CD14-positive monocyte (primary cell): ENCODE data around the gene ATP8A1. TPM values are rescaled to one million over a fixed set of nuclear protein-coding genes. Genes with fewer than 3 reads are reported as not detected.

Source experiments
- DNase-seq, 3 donors: peaks; one replicate each; pipeline ENCODE4 v3.0.0-alpha.2; 2011 to 2022
- H2AFZ ChIP-seq: 2 replicates; pipeline ENCODE4 v1.6.0; 2012; ENCODE audit warnings: mild to moderate bottlenecking, low read depth, low read length, inconsistent platforms; ENCODE audit not compliant: insufficient read depth, poor library complexity, severe bottlenecking
- H3K27ac ChIP-seq, 2 donors: 1 replicate in 1 of 2; 2 replicates in 1 of 2; pipeline ENCODE4 v1.5.1; 2012 to 2013; ENCODE audit warnings: low read length in 2 of 2, control low read depth in 1 of 2, inconsistent platforms in 1 of 2, low read depth in 1 of 2, mild to moderate bottlenecking in 1 of 2
- H3K27me3 ChIP-seq, 2 donors: one replicate each; pipeline versions ENCODE4 v1.6.0 to v1.6.1; 2011 to 2013; ENCODE audit warnings: low read length in 2 of 2; ENCODE audit not compliant: control insufficient read depth in 2 of 2, insufficient read depth in 2 of 2
- H3K36me3 ChIP-seq, 2 donors: replicated peaks in 1 of 2; 1 replicate in 1 of 2; 2 replicates in 1 of 2; pipeline versions ENCODE4 v1.5.1 to v1.6.1; 2012 to 2013; ENCODE audit warnings: low read length in 2 of 2, control low read depth in 1 of 2, inconsistent platforms in 1 of 2, mild to moderate bottlenecking in 1 of 2; ENCODE audit not compliant: insufficient read depth in 2 of 2, control insufficient read depth in 1 of 2
- H3K4me1 ChIP-seq, 2 donors: 1 replicate in 1 of 2; 2 replicates in 1 of 2; pipeline versions ENCODE4 v1.5.1 to v1.6.1; 2012 to 2013; ENCODE audit warnings: low read length in 2 of 2, control low read depth in 1 of 2, inconsistent platforms in 1 of 2, mild to moderate bottlenecking in 1 of 2, moderate library complexity in 1 of 2; ENCODE audit not compliant: insufficient read depth in 2 of 2, control insufficient read depth in 1 of 2
- H3K4me2 ChIP-seq: replicated peaks from 2 replicates; pipeline ENCODE3; 2012; ENCODE audit warnings: low read length, moderate library complexity, mild to moderate bottlenecking; ENCODE audit not compliant: poor library complexity, severe bottlenecking; ENCODE audit errors: extremely low read depth
- H3K4me3 ChIP-seq, 3 experiments: fragments of 200-600 bp in 1 of 3; sonication (generic) in 1 of 3; replicated peaks in 1 of 3; 1 replicate in 2 of 3; 2 replicates in 1 of 3; pipeline ENCODE4 v1.5.1; 2011 to 2013; ENCODE audit warnings: low read length in 3 of 3, mild to moderate bottlenecking in 3 of 3, control low read depth in 2 of 3, low read depth in 2 of 3, inconsistent platforms in 1 of 3, moderate library complexity in 1 of 3
- H3K79me2 ChIP-seq: 2 replicates; pipeline ENCODE4 v1.6.0; 2012; ENCODE audit warnings: mild to moderate bottlenecking, control low read depth, inconsistent platforms, low read length, moderate library complexity; ENCODE audit not compliant: insufficient read depth
- H3K9ac ChIP-seq: 2 replicates; pipeline ENCODE4 v1.6.0; 2017; ENCODE audit warnings: low read length, mild to moderate bottlenecking; ENCODE audit not compliant: insufficient read depth, poor library complexity, severe bottlenecking
- H3K9me3 ChIP-seq, 2 donors: replicated peaks in 1 of 2; 1 replicate in 1 of 2; 2 replicates in 1 of 2; pipeline versions ENCODE4 v1.5.1 to v1.6.1; 2012 to 2013; ENCODE audit warnings: low read length in 2 of 2, control low read depth in 1 of 2; ENCODE audit not compliant: control insufficient read depth in 1 of 2, insufficient read depth in 1 of 2
- H4K20me1 ChIP-seq: 2 replicates; pipeline ENCODE4 v1.6.0; 2012; ENCODE audit warnings: mild to moderate bottlenecking, low read length, control low read depth, moderate library complexity; ENCODE audit not compliant: insufficient read depth
- H3K27ac Mint-ChIP-seq, 7 donors: one replicate each; pipeline ENCODE4 v1.8.0; 2020; ENCODE audit warnings: mild to moderate bottlenecking in 7 of 7, mixed read lengths in 7 of 7, moderate library complexity in 6 of 7, inconsistent platforms in 2 of 7
- H3K27me3 Mint-ChIP-seq, 3 donors: one replicate each; pipeline ENCODE4 v1.8.0; 2021 to 2022; ENCODE audit warnings: low read depth in 3 of 3, mild to moderate bottlenecking in 3 of 3, mixed read lengths in 3 of 3, moderate library complexity in 3 of 3, inconsistent platforms in 1 of 3
- H3K36me3 Mint-ChIP-seq, 2 donors: one replicate each; pipeline ENCODE4 v1.8.0; 2020; ENCODE audit warnings: mixed read lengths in 2 of 2, inconsistent platforms in 1 of 2, mild to moderate bottlenecking in 1 of 2
- H3K4me1 Mint-ChIP-seq: one replicate; pipeline ENCODE4 v1.8.0; 2020; ENCODE audit warnings: mild to moderate bottlenecking, mixed read lengths
- H3K4me3 Mint-ChIP-seq, 2 donors: one replicate each; pipeline ENCODE4 v1.8.0; 2020; ENCODE audit warnings: mild to moderate bottlenecking in 2 of 2, mixed read lengths in 2 of 2, moderate library complexity in 1 of 2
- H3K9me3 Mint-ChIP-seq, 7 donors: one replicate each; pipeline ENCODE4 v1.8.0; 2020 to 2022; ENCODE audit warnings: mixed read lengths in 7 of 7, mild to moderate bottlenecking in 6 of 7, moderate library complexity in 6 of 7, inconsistent platforms in 2 of 7
- WGBS: methylation state at CpG from one replicate; pipeline ENCODE4 v1.1.5; 2013; ENCODE audit warnings: missing lambda C conversion rate; ENCODE audit not compliant: insufficient coverage; 5-methylcytosine and 5-hydroxymethylcytosine counted together
- intact Hi-C, 2 donors: fragments of 100-400 bp; cut with micrococcal nuclease; formaldehyde crosslinking; loops; one replicate each; pipeline versions ENCODE4 v1.15.0 to v1.15.1; 2023
- polyA plus RNA-seq, 3 donors: library from polyadenylated mRNA; depleted of rRNA in 1 of 3; unstranded in 2 of 3; stranded (reverse) in 1 of 3; fragments of 300-500 nt in 2 of 3; fragments of >200 nt in 1 of 3; fragmentation: Illumina TruSeq in 2 of 3; gene quantifications; 1 replicate in 2 of 3; 2 replicates in 1 of 3; pipeline ENCODE4 v1.2.3, GENCODE V29; 2012 to 2021
- TF ChIP-seq, protein P1 (sequence below): fragments of 200-600 bp; IDR thresholded peaks from one replicate; pipeline ENCODE4 v1.8.0; 2022; ENCODE audit warnings: antibody characterized with exemption, mild to moderate bottlenecking

The ATP8A1 gene
- polyA plus RNA-seq, 3 donors, result 2.2 to 10.8 (median 3.2) TPM

DNA sequence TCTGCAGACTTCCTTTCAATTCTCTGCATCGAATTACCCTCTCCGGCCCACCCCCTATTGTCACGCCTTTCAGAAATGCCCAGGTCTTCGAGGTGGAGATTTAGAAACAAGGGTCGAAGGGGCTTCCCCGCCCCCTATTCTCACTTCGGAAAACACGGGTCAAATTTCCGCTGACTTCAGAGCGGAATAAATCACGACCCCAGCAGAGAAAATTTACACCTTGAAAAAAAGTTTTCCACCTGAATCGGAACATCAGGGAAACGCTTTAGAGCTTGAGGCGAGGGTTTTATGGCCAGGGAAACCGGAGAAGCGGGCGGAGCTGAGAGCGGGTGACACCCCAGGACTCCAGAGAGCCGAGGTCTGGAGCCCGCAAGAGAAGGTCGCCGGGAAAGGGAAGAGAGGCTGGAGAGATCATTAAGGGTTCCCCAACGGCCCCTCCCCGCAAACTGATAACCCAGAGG is 258.0 kb downstream of the ATP8A1 start:
- WGBS, result 5% methylated on average over 13 of the region's 24 CpGs

DNA sequence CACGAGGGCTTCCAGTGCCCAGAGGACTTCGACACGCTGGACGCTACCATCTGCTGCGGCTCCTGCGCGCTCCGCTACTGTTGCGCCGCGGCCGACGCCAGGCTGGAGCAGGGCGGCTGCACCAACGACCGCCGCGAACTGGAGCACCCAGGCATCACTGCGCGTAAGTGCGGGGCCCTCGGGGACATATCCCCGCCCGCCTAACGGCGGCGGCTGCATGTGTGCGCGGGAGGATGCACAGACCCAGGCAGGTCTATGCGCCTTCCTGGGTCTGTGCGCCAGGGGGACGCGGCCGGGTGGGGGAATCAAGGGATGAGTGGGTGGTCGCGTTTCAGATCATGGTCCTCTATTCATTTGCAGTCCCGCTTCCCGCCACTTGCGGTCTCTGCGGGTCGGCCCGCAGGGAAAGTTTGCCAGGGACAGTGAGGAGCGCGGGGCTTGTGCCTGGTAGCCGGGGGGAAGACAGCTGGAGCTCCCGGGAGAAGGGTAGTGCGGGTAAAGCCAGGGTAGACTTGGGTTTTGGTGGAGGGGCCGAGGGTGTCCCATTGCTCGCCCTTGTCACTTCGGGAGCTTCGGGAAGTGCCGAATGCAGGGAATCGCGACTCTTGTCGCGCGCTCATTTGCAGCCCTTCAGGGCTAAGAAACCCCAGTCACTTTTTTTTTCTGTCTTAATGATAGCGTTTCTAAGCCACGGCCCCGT is 258.6 kb downstream of the ATP8A1 start:
- Histone ChIP-seq H3K4me1 (peaks cover 24 to 28% of the 10 kb centered on the region in 2 donors), H3K9ac (no peak overlapping the region), H4K20me1 (no peaks in the 10 kb centered on the region), H3K79me2 (no peaks in the 10 kb centered on the region), H3K36me3 (no peaks in the 10 kb centered on the region), H3K27ac (no peak overlapping the region), H3K9me3 (peaks cover 0 to 18% of the 10 kb centered on the region in 2 donors), H3K27me3 (peaks cover 54 to 85% of the 10 kb centered on the region in 2 donors), H3K4me3 (peak overlapping the region in 1 of 3 experiments; percentile 68), H3K4me2 (peak overlapping the region; percentile 78), H2AFZ (peak overlapping the region; percentile 67)
- DNase-seq, result no peak
- no peak overlapping the region for H3K27ac Mint-ChIP-seq
- under 1% methylated on average over 60 of the region's 60 CpGs for WGBS
- H3K36me3 Mint-ChIP-seq, result peaks cover 2 to 3% of the 10 kb centered on the region in 2 donors
- H3K27me3 Mint-ChIP-seq, result peaks cover 76 to 80% (median 77%) of the 10 kb centered on the region in 3 donors
- intact Hi-C loops, result no loop called here
- TF ChIP-seq, protein P1, sequence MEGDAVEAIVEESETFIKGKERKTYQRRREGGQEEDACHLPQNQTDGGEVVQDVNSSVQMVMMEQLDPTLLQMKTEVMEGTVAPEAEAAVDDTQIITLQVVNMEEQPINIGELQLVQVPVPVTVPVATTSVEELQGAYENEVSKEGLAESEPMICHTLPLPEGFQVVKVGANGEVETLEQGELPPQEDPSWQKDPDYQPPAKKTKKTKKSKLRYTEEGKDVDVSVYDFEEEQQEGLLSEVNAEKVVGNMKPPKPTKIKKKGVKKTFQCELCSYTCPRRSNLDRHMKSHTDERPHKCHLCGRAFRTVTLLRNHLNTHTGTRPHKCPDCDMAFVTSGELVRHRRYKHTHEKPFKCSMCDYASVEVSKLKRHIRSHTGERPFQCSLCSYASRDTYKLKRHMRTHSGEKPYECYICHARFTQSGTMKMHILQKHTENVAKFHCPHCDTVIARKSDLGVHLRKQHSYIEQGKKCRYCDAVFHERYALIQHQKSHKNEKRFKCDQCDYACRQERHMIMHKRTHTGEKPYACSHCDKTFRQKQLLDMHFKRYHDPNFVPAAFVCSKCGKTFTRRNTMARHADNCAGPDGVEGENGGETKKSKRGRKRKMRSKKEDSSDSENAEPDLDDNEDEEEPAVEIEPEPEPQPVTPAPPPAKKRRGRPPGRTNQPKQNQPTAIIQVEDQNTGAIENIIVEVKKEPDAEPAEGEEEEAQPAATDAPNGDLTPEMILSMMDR, result no peak
- H3K9me3 Mint-ChIP-seq, result peaks cover 0 to 17% (median 7%) of the 10 kb centered on the region in 7 donors
- H3K4me1 Mint-ChIP-seq, result peaks cover 26% of the 10 kb centered on the region
- peak overlapping the region; percentile 54 to 87 for H3K4me3 Mint-ChIP-seq

More for the DNA sequence above, 258.0 kb downstream of the ATP8A1 start:
- Mint-ChIP-seq H3K27ac (no peak overlapping the region), H3K27me3 (peaks cover 74 to 76% (median 76%) of the 10 kb centered on the region in 3 donors), H3K4me1 (peaks cover 26% of the 10 kb centered on the region), H3K4me3 (peak overlapping the region; percentile 24 to 87), H3K36me3 (peaks cover 2 to 3% of the 10 kb centered on the region in 2 donors), H3K9me3 (peaks cover 0 to 17% (median 7%) of the 10 kb centered on the region in 7 donors)
- peaks cover 0 to 18% of the 10 kb centered on the region in 2 donors for H3K9me3 ChIP-seq
- intact Hi-C loops, result no loop called here
- H3K79me2 ChIP-seq, result no peaks in the 10 kb centered on the region
- no peak for DNase-seq
- peak overlapping the region; percentile 78 for H3K4me2 ChIP-seq
- H4K20me1 ChIP-seq, result no peaks in the 10 kb centered on the region
- peak overlapping the region; percentile 67 for H2AFZ ChIP-seq
- H3K4me1 ChIP-seq, result peaks cover 24 to 28% of the 10 kb centered on the region in 2 donors
- H3K27me3 ChIP-seq, result peaks cover 54 to 84% of the 10 kb centered on the region in 2 donors
- H3K9ac ChIP-seq, result no peak overlapping the region
- peak overlapping the region in 1 of 3 experiments; percentile 68 for H3K4me3 ChIP-seq
- H3K36me3 ChIP-seq, result no peaks in the 10 kb centered on the region
- no peak overlapping the region for H3K27ac ChIP-seq
- TF ChIP-seq, protein P1, result no peak
